Suprapubic skin (tissue), 4 donors: ENCODE data around the gene TTLL7. TPM values are rescaled to one million over a fixed set of nuclear protein-coding genes. Genes with fewer than 3 reads are reported as not detected.

Source experiments
- DNase-seq, 2 donors: peaks; one replicate each; pipeline ENCODE4 v3.0.0-alpha.2; 2019; ENCODE audit warnings: low spot score in 2 of 2
- H3K27ac ChIP-seq: fragments of 200-600 bp; sonication (generic); one replicate; pipeline ENCODE4 v1.5.1; 2019
- H3K27me3 ChIP-seq: fragments of 200-600 bp; sonication (generic); one replicate; pipeline ENCODE4 v1.5.1; 2019
- H3K36me3 ChIP-seq: fragments of 200-600 bp; sonication (generic); one replicate; pipeline ENCODE4 v1.5.1; 2019
- H3K4me1 ChIP-seq: fragments of 200-600 bp; sonication (generic); one replicate; pipeline ENCODE4 v1.5.1; 2019
- H3K4me3 ChIP-seq: fragments of 200-600 bp; sonication (generic); one replicate; pipeline ENCODE4 v1.5.1; 2019; ENCODE audit warnings: mild to moderate bottlenecking
- H3K9me3 ChIP-seq: fragments of 200-600 bp; sonication (generic); one replicate; pipeline ENCODE4 v1.5.1; 2019
- CTCF ChIP-seq, 2 donors: fragments of 200-600 bp in 1 of 2; fragments of 450-650 bp in 1 of 2; sonication (generic) in 1 of 2; IDR thresholded peaks; one replicate each; pipeline ENCODE4 v1.5.1; 2016 to 2019; ENCODE audit warnings: antibody characterized with exemption in 2 of 2, mild to moderate bottlenecking in 1 of 2, moderate library complexity in 1 of 2
- EP300 ChIP-seq: sonication (generic); formaldehyde crosslinking; IDR thresholded peaks from one replicate; pipeline ENCODE4 v1.6.1; 2017; ENCODE audit warnings: antibody characterized with exemption
- POLR2A ChIP-seq, 2 donors: fragments of 450-650 bp; IDR thresholded peaks; one replicate each; pipeline ENCODE4 v1.6.1; 2017; ENCODE audit warnings: antibody characterized with exemption in 2 of 2, mild to moderate bottlenecking in 2 of 2, moderate library complexity in 2 of 2
- POLR2AphosphoS5 ChIP-seq, 3 donors: sonication (generic); formaldehyde crosslinking; IDR thresholded peaks; one replicate each; pipeline ENCODE4 v1.6.1; 2017; ENCODE audit warnings: antibody characterized with exemption in 3 of 3
- WGBS: methylation state at CpG from one replicate; pipeline ENCODE4 v1.1.5; 2018; 5-methylcytosine and 5-hydroxymethylcytosine counted together
- total RNA-seq, 4 donors: library from RNA; depleted of rRNA; stranded (reverse); fragments of >200 nt; gene quantifications; one replicate each; pipeline ENCODE4 v1.1.0, GENCODE V29; 2016

Gene TTLL7
- total RNA-seq, 4 donors from 2014 or later = 1.5 to 3.1 (median 2.3) TPM

- no peak overlapping the region for H3K27ac ChIP-seq
Measured at GRCh38 chr1:84027368-84027767, 28.4 kb upstream of the TTLL7 start.

GRCh38 chr1:84025966-84026365, 27.0 kb upstream of the TTLL7 start:
- 91% methylated on average over 3 of the region's 3 CpGs for WGBS
- TF ChIP-seq EP300 (no peak), POLR2AphosphoS5 (IDR thresholded peaks at IDR 0.05) (no peak), POLR2A (IDR thresholded peaks at IDR 0.05) (no peak), CTCF (IDR thresholded peaks at IDR 0.05) (no peak)
- H3K27me3 ChIP-seq = no peaks in the 10 kb centered on the region
- H3K4me3 ChIP-seq = no peak overlapping the region
- no peaks in the 10 kb centered on the region for H3K36me3 ChIP-seq
- H3K4me1 ChIP-seq = no peaks in the 10 kb centered on the region
- H3K9me3 ChIP-seq = no peaks in the 10 kb centered on the region
- no peak overlapping the region for H3K27ac ChIP-seq
- DNase-seq = no peak

More at GRCh38 chr1:84027368-84027767, 28.4 kb upstream of the TTLL7 start:
- H3K36me3 ChIP-seq = no peaks in the 10 kb centered on the region
- no peaks in the 10 kb centered on the region for H3K4me1 ChIP-seq
- DNase-seq = no peak
- no peak overlapping the region for H3K4me3 ChIP-seq
- H3K27me3 ChIP-seq = no peaks in the 10 kb centered on the region
- H3K9me3 ChIP-seq = no peaks in the 10 kb centered on the region
- WGBS = 65% methylated on average over 2 of the region's 2 CpGs
- TF ChIP-seq CTCF (IDR thresholded peaks at IDR 0.05) (no peak), POLR2AphosphoS5 (IDR thresholded peaks at IDR 0.05) (no peak), EP300 (no peak)

GRCh38 chr1:84021822-84022221, 22.9 kb upstream of the TTLL7 start:
- 92% methylated on average over 6 of the region's 6 CpGs for WGBS
- H3K4me3 ChIP-seq = no peak overlapping the region
- H3K36me3 ChIP-seq = no peaks in the 10 kb centered on the region

GRCh38 chr1:84020151-84020550, 21.2 kb upstream of the TTLL7 start:
- H3K9me3 ChIP-seq = no peaks in the 10 kb centered on the region
- no peak overlapping the region for H3K4me3 ChIP-seq

More at GRCh38 chr1:84021822-84022221, 22.9 kb upstream of the TTLL7 start:
- H3K27ac ChIP-seq = no peak overlapping the region
- no peaks in the 10 kb centered on the region for H3K9me3 ChIP-seq
- no peaks in the 10 kb centered on the region for H3K27me3 ChIP-seq
- TF ChIP-seq CTCF (IDR thresholded peaks at IDR 0.05) (no peak), POLR2A (IDR thresholded peaks at IDR 0.05) (no peak), POLR2AphosphoS5 (IDR thresholded peaks at IDR 0.05) (no peak), EP300 (no peak)
- H3K4me1 ChIP-seq = no peaks in the 10 kb centered on the region
- DNase-seq = no peak

GRCh38 chr1:84019217-84019616, 20.3 kb upstream of the TTLL7 start:
- Histone ChIP-seq H3K9me3 (no peaks in the 10 kb centered on the region), H3K4me1 (no peaks in the 10 kb centered on the region), H3K27ac (no peak overlapping the region), H3K27me3 (no peaks in the 10 kb centered on the region), H3K4me3 (no peak overlapping the region), H3K36me3 (no peaks in the 10 kb centered on the region)
- 77% methylated on average over 1 of the region's 1 CpG for WGBS
- TF ChIP-seq CTCF (IDR thresholded peaks at IDR 0.05) (no peak), POLR2AphosphoS5 (IDR thresholded peaks at IDR 0.05) (no peak), EP300 (no peak), POLR2A (IDR thresholded peaks at IDR 0.05) (no peak)
- no peak for DNase-seq

More at GRCh38 chr1:84020151-84020550, 21.2 kb upstream of the TTLL7 start:
- H3K27me3 ChIP-seq = no peaks in the 10 kb centered on the region
- WGBS = 23% methylated on average over 3 of the region's 3 CpGs
- no peak overlapping the region for H3K27ac ChIP-seq
- H3K4me1 ChIP-seq = no peaks in the 10 kb centered on the region
- no peak for DNase-seq
- TF ChIP-seq CTCF (IDR thresholded peaks at IDR 0.05) (no peak), EP300 (no peak), POLR2A (IDR thresholded peaks at IDR 0.05) (no peak), POLR2AphosphoS5 (IDR thresholded peaks at IDR 0.05) (no peak)
- H3K36me3 ChIP-seq = no peaks in the 10 kb centered on the region
